ENCODE measurements around the gene DOK1. TPM values are rescaled to one million over a fixed set of nuclear protein-coding genes. Genes with fewer than 3 reads are reported as not detected.

Gene DOK1
- polyA plus RNA-seq (2013, experiment 1 of 2): 15.3 TPM
- 11.4 TPM for polyA plus RNA-seq (2013, experiment 2 of 2)

GRCh38 chr2:74553892-74554819, at the start of gene DOK1, which contains the start of gene LOXL3:
TSS of gene DOK1 (plus strand) at chr2:74554720. CDS start at chr2:74554755, 35 bp downstream.
TSS of gene LOXL3 (minus strand) at chr2:74553942. CDS start at chr2:74552634, 1,308 bp downstream.
- 0 to 1% methylated on average over 28 to 59 of the region's 73 CpGs for WGBS, 2 experiments (ENCODE audit: insufficient coverage in 2 of 2)
- no peaks in the 10 kb centered on the region for H3K9me3 ChIP-seq (ENCODE audit: control insufficient read depth, low read length)
- peaks cover 35% of the 10 kb centered on the region for H3K36me3 ChIP-seq (ENCODE audit: control insufficient read depth, insufficient read depth, low read length)
- H3K27ac ChIP-seq (ENCODE audit: low read depth, low read length, severe bottlenecking): peak within 1 kb of the TSS; percentile 98
- H3K4me1 ChIP-seq (ENCODE audit: control insufficient read depth, insufficient read depth, low read length, poor library complexity, severe bottlenecking): peaks cover 14% of the 10 kb centered on the region
- H3K4me3 ChIP-seq (ENCODE audit: extremely low read depth, insufficient read depth, low read length, poor library complexity, severe bottlenecking): peak within 1 kb of the TSS; percentile 76

GRCh38 chr2:74505448-74506246, 48.9 kb upstream of the DOK1 start:
- H3K4me1 ChIP-seq (ENCODE audit: control insufficient read depth, insufficient read depth, low read length, poor library complexity, severe bottlenecking): peaks cover 18% of the 10 kb centered on the region
- 95 to 100% methylated on average over 6 to 9 of the region's 14 CpGs for WGBS, 2 experiments (ENCODE audit: insufficient coverage in 2 of 2)
- H3K9me3 ChIP-seq (ENCODE audit: control insufficient read depth, low read length): no peaks in the 10 kb centered on the region
- H3K27ac ChIP-seq (ENCODE audit: low read depth, low read length, severe bottlenecking): no peak overlapping the region
- H3K4me3 ChIP-seq (ENCODE audit: extremely low read depth, insufficient read depth, low read length, poor library complexity, severe bottlenecking): no peak overlapping the region
- H3K36me3 ChIP-seq (ENCODE audit: control insufficient read depth, insufficient read depth, low read length): peaks cover 20% of the 10 kb centered on the region

GRCh38 chr2:74507145-74507925, 47.2 kb upstream of the DOK1 start, which contains the start of gene PCGF1:
TSS of gene PCGF1 (minus strand) at chr2:74507695. CDS start at chr2:74507668, 27 bp downstream.
- Histone ChIP-seq H3K4me1 (ENCODE audit: control insufficient read depth, insufficient read depth, low read length, poor library complexity, severe bottlenecking) (peaks cover 13% of the 10 kb centered on the region), H3K27ac (ENCODE audit: low read depth, low read length, severe bottlenecking) (peak within 1 kb of the TSS; percentile 95), H3K9me3 (ENCODE audit: control insufficient read depth, low read length) (no peaks in the 10 kb centered on the region), H3K4me3 (ENCODE audit: extremely low read depth, insufficient read depth, low read length, poor library complexity, severe bottlenecking) (peak within 1 kb of the TSS; percentile 70), H3K36me3 (ENCODE audit: control insufficient read depth, insufficient read depth, low read length) (peaks cover 20% of the 10 kb centered on the region)
- 0 to 1% methylated on average over 42 to 44 of the region's 56 CpGs for WGBS, 2 experiments (ENCODE audit: insufficient coverage in 2 of 2)

DNA sequence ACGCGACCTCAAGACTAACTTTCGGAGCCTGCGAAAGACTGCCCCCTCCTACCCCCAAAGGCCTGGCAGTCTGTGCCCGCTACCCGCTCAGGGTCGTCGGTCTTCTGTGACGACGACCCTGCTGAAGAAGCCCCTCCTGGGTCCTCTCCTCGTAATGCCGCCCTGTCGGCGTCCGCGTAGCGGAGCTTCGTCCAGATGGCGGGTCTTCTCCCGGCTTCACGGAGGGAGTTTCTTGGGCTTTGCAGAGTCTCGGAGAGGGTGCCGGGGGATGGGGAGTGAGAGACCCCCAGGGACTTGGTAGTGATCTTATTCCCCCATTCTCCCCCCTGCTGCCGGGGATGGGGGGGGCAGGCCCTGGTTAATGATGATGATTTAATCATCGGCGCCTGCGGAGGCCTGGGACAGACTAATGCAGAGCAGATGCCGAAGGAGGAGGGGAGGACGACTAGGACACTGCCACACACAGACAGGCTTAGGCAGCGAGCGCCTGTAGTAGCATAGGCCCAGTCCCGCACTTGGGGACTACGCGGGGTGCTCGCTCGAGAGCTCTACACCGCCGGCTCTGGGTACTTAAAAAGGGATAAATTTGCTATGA, 46.5 kb upstream of the DOK1 start:
- peaks cover 20% of the 10 kb centered on the region for H3K36me3 ChIP-seq (ENCODE audit: control insufficient read depth, insufficient read depth, low read length)
- peak overlapping the region; percentile 70 for H3K4me3 ChIP-seq (ENCODE audit: extremely low read depth, insufficient read depth, low read length, poor library complexity, severe bottlenecking)
- no peaks in the 10 kb centered on the region for H3K9me3 ChIP-seq (ENCODE audit: control insufficient read depth, low read length)
- H3K27ac ChIP-seq (ENCODE audit: low read depth, low read length, severe bottlenecking): peak overlapping the region; percentile 53
- peaks cover 13% of the 10 kb centered on the region for H3K4me1 ChIP-seq (ENCODE audit: control insufficient read depth, insufficient read depth, low read length, poor library complexity, severe bottlenecking)
- WGBS, 2 experiments (ENCODE audit: insufficient coverage in 2 of 2): 6 to 11% methylated on average over 23 to 34 of the region's 38 CpGs

- Histone ChIP-seq H3K4me3 (ENCODE audit: extremely low read depth, insufficient read depth, low read length, poor library complexity, severe bottlenecking) (no peak overlapping the region), H3K27ac (ENCODE audit: low read depth, low read length, severe bottlenecking) (no peak overlapping the region), H3K4me1 (ENCODE audit: control insufficient read depth, insufficient read depth, low read length, poor library complexity, severe bottlenecking) (peaks cover 19% of the 10 kb centered on the region), H3K36me3 (ENCODE audit: control insufficient read depth, insufficient read depth, low read length) (peaks cover 10% of the 10 kb centered on the region), H3K9me3 (ENCODE audit: control insufficient read depth, low read length) (no peaks in the 10 kb centered on the region)
- WGBS, 2 experiments (ENCODE audit: insufficient coverage in 2 of 2): 86 to 87% methylated on average over 2 to 3 of the region's 4 CpGs
These were observed 44.2 kb upstream of the DOK1 start for GRCh38 chr2:74510272-74510671.

DNA sequence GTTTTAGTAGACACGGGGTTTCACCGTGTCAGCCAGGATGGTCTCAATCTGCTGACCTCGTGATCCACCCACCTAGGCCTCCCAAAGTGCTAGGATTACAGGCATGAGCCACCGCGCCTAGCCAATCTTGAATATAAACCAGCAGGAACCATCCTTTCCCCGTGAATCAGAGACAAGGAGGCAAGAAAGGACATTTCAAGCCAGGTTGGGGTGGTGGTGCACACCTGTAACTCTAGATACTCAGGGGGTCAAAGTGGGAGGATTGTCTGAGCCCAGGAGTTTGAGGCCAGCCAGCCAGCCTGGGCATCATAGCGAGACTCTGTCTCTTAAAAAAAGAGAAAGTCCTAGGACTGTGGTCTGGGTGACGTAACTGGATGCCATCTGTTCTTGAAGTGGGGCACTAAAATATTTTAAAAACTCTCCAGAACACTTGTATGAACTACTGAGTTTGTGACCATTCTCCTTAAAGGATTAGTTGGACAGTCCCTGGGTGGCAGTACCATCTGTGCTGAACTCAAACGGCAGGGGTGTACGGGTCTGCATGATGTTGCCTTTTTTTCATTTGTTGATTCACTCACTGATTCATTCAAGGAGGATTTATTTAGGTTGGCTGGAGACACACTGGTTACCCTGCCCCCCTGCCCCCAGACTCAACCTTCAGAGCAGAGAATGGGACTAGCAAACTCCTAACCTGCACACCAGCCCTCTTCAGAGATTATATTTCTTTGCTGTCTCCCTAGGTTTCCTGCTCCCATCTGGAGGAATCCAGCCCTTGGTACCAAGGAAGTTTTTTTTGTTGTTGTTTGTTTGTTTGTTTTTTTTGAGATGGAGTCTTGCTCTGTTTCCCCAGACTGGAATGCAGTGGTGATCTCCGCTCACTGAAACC, 43.2 kb upstream of the DOK1 start:
- 68 to 80% methylated on average over 7 to 10 of the region's 11 CpGs for WGBS, 2 experiments (ENCODE audit: insufficient coverage in 2 of 2)
- Histone ChIP-seq H3K4me3 (ENCODE audit: extremely low read depth, insufficient read depth, low read length, poor library complexity, severe bottlenecking) (no peak overlapping the region), H3K9me3 (ENCODE audit: control insufficient read depth, low read length) (no peaks in the 10 kb centered on the region), H3K36me3 (ENCODE audit: control insufficient read depth, insufficient read depth, low read length) (no peaks in the 10 kb centered on the region), H3K27ac (ENCODE audit: low read depth, low read length, severe bottlenecking) (no peak overlapping the region), H3K4me1 (ENCODE audit: control insufficient read depth, insufficient read depth, low read length, poor library complexity, severe bottlenecking) (peaks cover 19% of the 10 kb centered on the region)

DNA sequence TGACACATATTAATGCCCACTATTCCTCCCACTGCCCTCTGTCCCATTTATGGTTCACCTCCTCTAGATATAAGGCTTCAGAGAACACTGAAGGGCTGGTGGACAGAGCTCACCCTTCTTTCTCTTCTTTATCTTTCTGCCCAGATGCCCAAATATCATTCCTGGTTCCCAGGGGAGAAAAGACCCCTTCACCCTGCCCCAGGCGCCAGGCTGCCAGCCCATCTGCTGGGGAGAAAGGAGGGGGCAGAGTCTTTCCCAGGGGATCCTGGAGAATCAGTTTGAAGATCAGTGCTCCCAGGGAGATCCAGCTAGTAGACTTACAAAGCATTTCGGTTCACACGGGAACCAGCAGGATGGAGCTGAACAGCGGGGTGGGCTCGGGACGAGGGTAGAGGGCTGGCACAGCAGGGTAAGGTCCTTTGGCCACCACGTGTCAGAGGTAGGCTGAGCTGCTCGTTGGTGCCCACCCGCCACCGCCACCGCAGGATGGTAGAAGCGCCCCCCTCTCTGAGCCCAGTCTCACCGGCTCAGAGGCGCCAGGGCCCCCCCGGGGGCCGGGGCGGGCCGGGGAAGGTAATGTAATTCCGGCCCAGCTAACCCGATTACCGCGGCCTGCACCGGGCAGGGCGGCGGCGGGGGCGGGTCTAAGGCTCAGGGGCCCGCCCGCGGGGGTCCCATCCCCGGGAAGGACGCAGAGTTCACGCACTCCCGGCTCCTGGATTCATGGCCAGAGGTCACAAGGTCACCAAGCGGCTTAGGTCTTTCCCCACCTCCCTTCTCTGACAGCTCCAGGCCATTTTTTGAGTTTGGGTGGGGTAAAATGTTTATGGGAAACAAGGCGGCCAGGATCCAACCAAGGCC, 41.5 kb upstream of the DOK1 start:
- peaks cover 14% of the 10 kb centered on the region for H3K4me1 ChIP-seq (ENCODE audit: control insufficient read depth, insufficient read depth, low read length, poor library complexity, severe bottlenecking)
- H3K9me3 ChIP-seq (ENCODE audit: control insufficient read depth, low read length): no peaks in the 10 kb centered on the region
- no peak overlapping the region for H3K27ac ChIP-seq (ENCODE audit: low read depth, low read length, severe bottlenecking)
- WGBS, 2 experiments (ENCODE audit: insufficient coverage in 2 of 2): 3 to 7% methylated on average over 26 to 33 of the region's 36 CpGs
- no peaks in the 10 kb centered on the region for H3K36me3 ChIP-seq (ENCODE audit: control insufficient read depth, insufficient read depth, low read length)
- no peak overlapping the region for H3K4me3 ChIP-seq (ENCODE audit: extremely low read depth, insufficient read depth, low read length, poor library complexity, severe bottlenecking)

DNA sequence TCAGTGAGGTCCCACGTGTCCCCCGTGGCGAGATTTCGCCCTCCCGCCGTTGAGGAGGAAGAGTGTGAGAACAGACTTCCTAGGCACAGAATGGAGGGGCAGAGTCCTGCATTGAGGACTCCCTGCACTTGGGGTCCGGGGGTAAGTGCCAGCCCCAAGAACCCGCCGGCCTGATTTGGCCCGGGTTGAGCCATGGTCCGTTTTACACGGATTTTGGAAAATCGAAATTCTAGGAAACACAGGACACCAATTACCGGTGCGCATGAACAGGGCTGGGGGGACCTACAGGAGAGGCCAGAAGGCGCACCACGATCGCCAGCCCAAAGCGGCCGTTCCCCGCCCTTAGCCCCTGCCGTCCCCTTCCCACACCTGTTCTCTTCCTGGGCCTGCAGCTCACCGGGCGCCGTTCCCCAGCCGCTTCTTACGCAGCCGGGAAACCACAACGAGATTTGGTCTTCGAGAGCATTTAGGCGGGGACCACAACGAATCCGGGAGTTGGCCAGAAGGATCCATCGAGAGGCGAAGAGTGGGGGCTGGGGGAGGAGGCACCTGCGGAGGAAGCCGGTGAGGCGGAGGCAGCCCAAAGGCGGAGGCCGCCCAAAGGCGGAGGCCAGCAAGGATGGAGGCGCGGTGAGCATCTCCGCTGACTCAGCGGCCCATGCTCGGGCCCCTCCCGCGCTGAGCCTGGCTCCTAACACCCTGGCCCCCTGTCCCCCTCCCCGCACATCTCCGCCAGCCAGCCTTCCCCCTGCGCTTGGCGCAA, 40.7 kb upstream of the DOK1 start:
- H3K4me3 ChIP-seq (ENCODE audit: extremely low read depth, insufficient read depth, low read length, poor library complexity, severe bottlenecking): peak overlapping the region; percentile 22
- H3K9me3 ChIP-seq (ENCODE audit: control insufficient read depth, low read length): no peaks in the 10 kb centered on the region
- H3K27ac ChIP-seq (ENCODE audit: low read depth, low read length, severe bottlenecking): no peak overlapping the region
- 2% methylated on average over 48 to 49 of the region's 52 CpGs for WGBS, 2 experiments (ENCODE audit: insufficient coverage in 2 of 2)
- no peaks in the 10 kb centered on the region for H3K36me3 ChIP-seq (ENCODE audit: control insufficient read depth, insufficient read depth, low read length)
- peaks cover 10% of the 10 kb centered on the region for H3K4me1 ChIP-seq (ENCODE audit: control insufficient read depth, insufficient read depth, low read length, poor library complexity, severe bottlenecking)
